ENCODE data around the gene OTX2. TPM values are rescaled to one million over a fixed set of nuclear protein-coding genes. Genes with fewer than 3 reads are reported as not detected.

OTX2 gene
- total RNA-seq, 4 donors from 2014 or later = not detected

GRCh38 chr14:56854325-56854724 is 44.0 kb upstream of the OTX2 start:
- in situ Hi-C loops (cut with MboI; ENCODE audit: low pct_ligation_motif_present in 1 of 4, low pct_unique_long_range_greater_than_20kb in 1 of 4, low sequenced_read_pairs in 3 of 4) (no loop called here), intact Hi-C loops (cut with DNase I; ENCODE audit: low total_unique reads) (no loop called here)
- Histone ChIP-seq H3K4me1 (peaks cover 0 to 25% (median 5%) of the 10 kb centered on the region in 4 donors), H3K4me3 (no peak overlapping the region), H3K27ac (peak overlapping the region in 1 of 4 donors; percentile 83), H3K36me3 (no peaks in the 10 kb centered on the region), H3K9me3 (no peaks in the 10 kb centered on the region), H3K27me3 (peaks cover 3% of the 10 kb centered on the region)
- 30 to 35% methylated on average over 2 of the region's 2 CpGs for WGBS, 2 donors (ENCODE audit: low coverage in 1 of 2)
- TF ChIP-seq POLR2A (IDR thresholded peaks at IDR 0.05) (no peak), CTCF (IDR thresholded peaks at IDR 0.05) (no peak), EP300 (IDR thresholded peaks at IDR 0.05; ENCODE audit: low read depth) (no peak), POLR2AphosphoS5 (IDR thresholded peaks at IDR 0.05) (no peak)
- no peak for DNase-seq

- in situ Hi-C loops (cut with MboI; ENCODE audit: low pct_ligation_motif_present in 1 of 4, low pct_unique_long_range_greater_than_20kb in 1 of 4, low sequenced_read_pairs in 3 of 4) (no loop called here), intact Hi-C loops (cut with DNase I; ENCODE audit: low total_unique reads) (no loop called here)
- no peak for DNase-seq
- 50 to 55% methylated on average over 5 to 11 of the region's 11 CpGs for WGBS, 2 donors (ENCODE audit: low coverage in 1 of 2)
- Histone ChIP-seq H3K27me3 (peaks cover 3% of the 10 kb centered on the region), H3K4me1 (no peaks in the 10 kb centered on the region), H3K36me3 (no peaks in the 10 kb centered on the region), H3K27ac (no peak overlapping the region), H3K9me3 (no peaks in the 10 kb centered on the region), H3K4me3 (no peak overlapping the region)
- TF ChIP-seq EP300 (IDR thresholded peaks at IDR 0.05; ENCODE audit: low read depth) = no peak
- no peak for TF ChIP-seq POLR2AphosphoS5 (IDR thresholded peaks at IDR 0.05)
- TF ChIP-seq POLR2A (IDR thresholded peaks at IDR 0.05) = no peak
- no peak for TF ChIP-seq CTCF (IDR thresholded peaks at IDR 0.05)
Observed at GRCh38 chr14:56846970-56847930, 37.0 kb upstream of the OTX2 start.

GRCh38 chr14:56844406-56845002 is 34.2 kb upstream of the OTX2 start:
- H3K36me3 ChIP-seq = no peaks in the 10 kb centered on the region
- in situ Hi-C loops (cut with MboI; ENCODE audit: low pct_ligation_motif_present in 1 of 4, low pct_unique_long_range_greater_than_20kb in 1 of 4, low sequenced_read_pairs in 3 of 4) = no loop called here
- no peak for DNase-seq
- H3K27ac ChIP-seq = no peak overlapping the region
- peaks cover 3% of the 10 kb centered on the region for H3K27me3 ChIP-seq
- TF ChIP-seq EP300 (IDR thresholded peaks at IDR 0.05; ENCODE audit: low read depth) (no peak), POLR2A (IDR thresholded peaks at IDR 0.05) (no peak), CTCF (IDR thresholded peaks at IDR 0.05) (no peak), POLR2AphosphoS5 (IDR thresholded peaks at IDR 0.05) (no peak)
- H3K4me1 ChIP-seq = no peaks in the 10 kb centered on the region
- no peaks in the 10 kb centered on the region for H3K9me3 ChIP-seq
- intact Hi-C loops (cut with DNase I; ENCODE audit: low total_unique reads) = no loop called here
- 51 to 59% methylated on average over 8 to 16 of the region's 16 CpGs for WGBS, 2 donors (ENCODE audit: low coverage in 1 of 2)
- H3K4me3 ChIP-seq = no peak overlapping the region

- no peak for TF ChIP-seq POLR2AphosphoS5 (IDR thresholded peaks at IDR 0.05)
- no peak for TF ChIP-seq POLR2A (IDR thresholded peaks at IDR 0.05)
- TF ChIP-seq CTCF (IDR thresholded peaks at IDR 0.05) = no peak
- TF ChIP-seq EP300 (IDR thresholded peaks at IDR 0.05; ENCODE audit: low read depth) = no peak
- H3K4me3 ChIP-seq = no peak overlapping the region
- 78 to 89% methylated on average over 3 of the region's 3 CpGs for WGBS, 2 donors (ENCODE audit: low coverage in 1 of 2)
- no peaks in the 10 kb centered on the region for H3K9me3 ChIP-seq
- peaks cover 3% of the 10 kb centered on the region for H3K27me3 ChIP-seq
- no peak for DNase-seq
- H3K36me3 ChIP-seq = no peaks in the 10 kb centered on the region
- intact Hi-C loops (cut with DNase I; ENCODE audit: low total_unique reads) = no loop called here
- H3K4me1 ChIP-seq = no peaks in the 10 kb centered on the region
- in situ Hi-C loops (cut with MboI; ENCODE audit: low pct_ligation_motif_present in 1 of 4, low pct_unique_long_range_greater_than_20kb in 1 of 4, low sequenced_read_pairs in 3 of 4) = no loop called here
- no peak overlapping the region for H3K27ac ChIP-seq
Observed at GRCh38 chr14:56841611-56842010, 31.3 kb upstream of the OTX2 start.

All from transverse colon (tissue), 4 donors.